Loucy (cell line): Measurements from ENCODE around the gene PWP1.
A peak's percentile ranks its signal among the peaks of the same experiment; 100 is the strongest.

Experiments
- H2AFZ ChIP-seq: fragments of 200-600 bp; sonication (generic); 2 replicates; pipeline ENCODE4 v1.6.0; 2016; ENCODE audit warnings: antibody characterized with exemption, mild to moderate bottlenecking, low read length, moderate library complexity
- H3F3A ChIP-seq: fragments of 200-600 bp; 2 replicates; pipeline ENCODE4 v1.6.0; 2016; ENCODE audit warnings: antibody characterized with exemption, low read depth, mild to moderate bottlenecking
- H3K27me3 ChIP-seq: fragments of 200-600 bp; sonication (generic); 2 replicates; pipeline ENCODE4 v1.6.1; 2014; ENCODE audit warnings: low read length, mild to moderate bottlenecking; ENCODE audit not compliant: insufficient read depth, poor library complexity, severe bottlenecking
- H3K36me3 ChIP-seq: fragments of 200-600 bp; sonication (generic); 2 replicates; pipeline ENCODE4 v1.6.1; 2016; ENCODE audit warnings: low read length; ENCODE audit not compliant: insufficient read depth
- H3K4me1 ChIP-seq: fragments of 200-600 bp; sonication (generic); 2 replicates; pipeline ENCODE4 v1.5.1; 2014; ENCODE audit warnings: low read length, mild to moderate bottlenecking; ENCODE audit not compliant: insufficient read depth, poor library complexity, severe bottlenecking
- H3K4me2 ChIP-seq: fragments of 200-600 bp; sonication (generic); 2 replicates; pipeline ENCODE4 v1.6.0; 2014; ENCODE audit warnings: antibody characterized with exemption, low read length, low read depth, mild to moderate bottlenecking; ENCODE audit not compliant: poor library complexity, severe bottlenecking
- H3K4me3 ChIP-seq: fragments of 200-600 bp; sonication (generic); 2 replicates; pipeline ENCODE4 v1.5.1; 2014; ENCODE audit warnings: low read length, mild to moderate bottlenecking, mixed read lengths; ENCODE audit not compliant: poor library complexity, severe bottlenecking
- H3K79me2 ChIP-seq: fragments of 200-600 bp; sonication (generic); 2 replicates; pipeline ENCODE4 v1.6.1; 2014; ENCODE audit warnings: low read length; ENCODE audit not compliant: insufficient read depth
- H3K9ac ChIP-seq: fragments of 200-600 bp; sonication (generic); 2 replicates; pipeline ENCODE4 v1.6.0; 2014; ENCODE audit warnings: mild to moderate bottlenecking, low read depth, low read length, moderate library complexity; ENCODE audit not compliant: poor library complexity, severe bottlenecking
- H3K9me2 ChIP-seq: fragments of 200-600 bp; sonication (generic); replicated peaks from 2 replicates; pipeline ENCODE4 v1.6.1; 2016; ENCODE audit warnings: low read depth, low read length, mixed read lengths
- H3K9me3 ChIP-seq: fragments of 200-600 bp; sonication (generic); 2 replicates; pipeline ENCODE4 v1.6.1; 2014; ENCODE audit warnings: mild to moderate bottlenecking, antibody characterized with exemption, low read length, low read depth; ENCODE audit not compliant: insufficient read depth
- H4K20me1 ChIP-seq: fragments of 200-600 bp; sonication (generic); 2 replicates; pipeline ENCODE4 v1.6.0; 2014; ENCODE audit warnings: antibody characterized with exemption, low read length, mild to moderate bottlenecking; ENCODE audit not compliant: insufficient read depth, poor library complexity, severe bottlenecking
- EZH2phosphoT487 ChIP-seq: fragments of 200-600 bp; IDR thresholded peaks from 2 replicates; pipeline ENCODE4 v1.6.1; 2018; ENCODE audit warnings: antibody characterized with exemption, mild to moderate bottlenecking, moderate library complexity, borderline replicate concordance
- TF ChIP-seq, protein P1 (sequence below): fragments of 200-600 bp; sonication (generic); conservative IDR thresholded peaks from 2 replicates; pipeline ENCODE4 v1.5.1; 2014; ENCODE audit warnings: mild to moderate bottlenecking, antibody characterized with exemption, low read length

The PWP1 gene

DNA sequence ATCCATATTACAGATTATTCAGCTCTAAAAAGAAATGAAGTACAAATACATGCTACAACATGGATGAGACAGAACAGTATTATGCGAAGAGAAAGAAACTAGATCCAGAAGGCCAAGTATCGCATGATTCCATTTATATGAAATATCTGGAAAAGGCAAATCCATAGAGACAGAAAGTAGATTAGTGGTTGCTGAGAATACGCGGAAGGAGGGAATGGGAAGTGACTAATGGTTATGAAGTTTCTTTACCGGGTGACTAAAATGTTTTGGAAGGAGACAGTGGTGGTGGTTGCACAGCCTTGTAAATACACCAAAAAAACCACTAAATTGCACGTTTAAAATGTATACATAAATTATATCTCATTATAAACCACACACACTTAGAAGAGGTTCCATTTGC lies 62.9 kb downstream of the PWP1 start:
- no peak for TF ChIP-seq EZH2phosphoT487
- TF ChIP-seq, protein P1, sequence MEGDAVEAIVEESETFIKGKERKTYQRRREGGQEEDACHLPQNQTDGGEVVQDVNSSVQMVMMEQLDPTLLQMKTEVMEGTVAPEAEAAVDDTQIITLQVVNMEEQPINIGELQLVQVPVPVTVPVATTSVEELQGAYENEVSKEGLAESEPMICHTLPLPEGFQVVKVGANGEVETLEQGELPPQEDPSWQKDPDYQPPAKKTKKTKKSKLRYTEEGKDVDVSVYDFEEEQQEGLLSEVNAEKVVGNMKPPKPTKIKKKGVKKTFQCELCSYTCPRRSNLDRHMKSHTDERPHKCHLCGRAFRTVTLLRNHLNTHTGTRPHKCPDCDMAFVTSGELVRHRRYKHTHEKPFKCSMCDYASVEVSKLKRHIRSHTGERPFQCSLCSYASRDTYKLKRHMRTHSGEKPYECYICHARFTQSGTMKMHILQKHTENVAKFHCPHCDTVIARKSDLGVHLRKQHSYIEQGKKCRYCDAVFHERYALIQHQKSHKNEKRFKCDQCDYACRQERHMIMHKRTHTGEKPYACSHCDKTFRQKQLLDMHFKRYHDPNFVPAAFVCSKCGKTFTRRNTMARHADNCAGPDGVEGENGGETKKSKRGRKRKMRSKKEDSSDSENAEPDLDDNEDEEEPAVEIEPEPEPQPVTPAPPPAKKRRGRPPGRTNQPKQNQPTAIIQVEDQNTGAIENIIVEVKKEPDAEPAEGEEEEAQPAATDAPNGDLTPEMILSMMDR = no peak
- Histone ChIP-seq H3K36me3 (peaks cover 62% of the 10 kb centered on the region), H3F3A (no peaks in the 10 kb centered on the region), H3K4me1 (peaks cover 21% of the 10 kb centered on the region), H3K9ac (no peak overlapping the region), H3K9me3 (no peaks in the 10 kb centered on the region), H3K27me3 (no peaks in the 10 kb centered on the region), H3K9me2 (no peaks in the 10 kb centered on the region), H3K4me2 (peak overlapping the region; percentile 62), H3K4me3 (peak overlapping the region; percentile 27), H2AFZ (no peak overlapping the region), H4K20me1 (peaks cover 38% of the 10 kb centered on the region), H3K79me2 (peaks cover 47% of the 10 kb centered on the region)

DNA sequence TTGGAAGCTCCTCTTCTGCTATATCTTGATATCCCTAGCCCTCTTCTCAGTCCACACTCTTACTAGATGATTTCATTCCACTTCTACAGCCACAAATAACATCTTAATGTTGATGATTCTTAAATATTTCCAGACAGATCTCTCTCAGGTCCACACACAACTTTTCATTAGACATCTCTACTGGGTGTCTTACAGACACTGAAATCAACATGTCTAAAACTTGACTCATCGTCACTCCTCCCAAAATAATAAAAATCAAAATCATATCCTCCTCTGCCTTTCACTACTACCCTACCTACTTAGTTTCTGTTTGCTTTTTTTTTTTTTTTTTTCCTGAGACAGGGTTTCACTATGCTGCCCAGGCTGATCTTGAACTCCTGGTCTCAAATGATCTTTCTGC lies 63.5 kb downstream of the PWP1 start:
- Histone ChIP-seq H3K9me2 (no peaks in the 10 kb centered on the region), H3K9me3 (no peaks in the 10 kb centered on the region), H3K4me3 (peak overlapping the region; percentile 27), H3K9ac (no peak overlapping the region), H4K20me1 (peaks cover 44% of the 10 kb centered on the region), H3K4me2 (peak overlapping the region; percentile 62), H3K27me3 (no peaks in the 10 kb centered on the region), H2AFZ (no peak overlapping the region), H3K36me3 (peaks cover 61% of the 10 kb centered on the region), H3K79me2 (peaks cover 51% of the 10 kb centered on the region), H3F3A (no peaks in the 10 kb centered on the region), H3K4me1 (peaks cover 21% of the 10 kb centered on the region)
- TF ChIP-seq, protein P1 = no peak
- no peak for TF ChIP-seq EZH2phosphoT487

DNA sequence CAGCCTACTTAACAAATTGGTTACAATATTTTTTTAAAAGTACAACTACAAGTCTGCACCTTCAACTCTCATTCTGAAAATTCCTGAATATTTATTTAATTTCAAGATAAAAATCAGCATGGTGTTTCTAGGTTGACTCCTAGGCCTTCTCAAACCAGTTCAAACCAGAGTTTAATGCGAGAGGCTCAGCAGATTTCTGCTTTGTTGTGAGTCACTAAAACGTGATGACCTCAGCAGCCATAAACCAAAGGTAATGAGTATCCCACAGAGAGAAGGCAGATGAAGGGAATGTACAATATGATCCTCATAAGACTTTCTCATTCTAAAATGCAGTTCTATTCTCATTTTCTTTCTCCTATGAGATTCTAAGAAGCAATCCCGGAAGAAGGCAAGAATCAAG lies 73.8 kb downstream of the PWP1 start:
- Histone ChIP-seq H3K4me3 (peak overlapping the region; percentile 91), H4K20me1 (peaks cover 38% of the 10 kb centered on the region), H3K9ac (peak overlapping the region; percentile 89), H2AFZ (no peak overlapping the region), H3K27me3 (no peaks in the 10 kb centered on the region), H3K4me2 (peak overlapping the region; percentile 97), H3K79me2 (peaks cover 46% of the 10 kb centered on the region), H3K9me3 (no peaks in the 10 kb centered on the region), H3K9me2 (no peaks in the 10 kb centered on the region), H3F3A (no peaks in the 10 kb centered on the region), H3K36me3 (peaks cover 23% of the 10 kb centered on the region; the same call in 1 of the 2 replicates), H3K4me1 (peaks cover 35% of the 10 kb centered on the region)
- TF ChIP-seq, protein P1 = no peak
- TF ChIP-seq EZH2phosphoT487 = no peak
